Activated B cell treated with CpG ODN at 0.5 μM for 24 hours (primary cell): ENCODE measurements around the gene PPP2R2B. TPM values are rescaled to one million over a fixed set of nuclear protein-coding genes. Genes with fewer than 3 reads are reported as not detected.

Source experiments
- ATAC-seq: fragments of 200-7000 bp; cut with Tn5 transposase; one replicate; pipeline ENCODE4 v1.10.0; 2021; ENCODE audit warnings: low read depth, mild to moderate bottlenecking, moderate library complexity
- CTCF ChIA-PET: fragments of 350-600 bp; sonication (Branson Sonifier 250); formaldehyde crosslinking; loops from one replicate; lab custom pipeline; 2021; ENCODE audit warnings: antibody characterized with exemption; lab: Charles Lee
- POLR2A ChIA-PET: fragments of 350-600 bp; sonication (Branson Sonifier 250); formaldehyde crosslinking; loops from one replicate; lab custom pipeline; 2021; ENCODE audit warnings: antibody characterized with exemption; lab: Charles Lee
- DNase-seq: peaks from one replicate; pipeline ENCODE4 v3.0.0; 2022
- H3K27ac Mint-ChIP-seq: one replicate; pipeline ENCODE4 v1.8.0; 2020; ENCODE audit warnings: mixed read lengths
- H3K27me3 Mint-ChIP-seq: one replicate; pipeline ENCODE4 v1.8.0; 2021; ENCODE audit warnings: mixed read lengths
- H3K36me3 Mint-ChIP-seq: one replicate; pipeline ENCODE4 v1.8.0; 2021; ENCODE audit warnings: low read depth, mixed read lengths
- H3K4me1 Mint-ChIP-seq: one replicate; pipeline ENCODE4 v1.8.0; 2021; ENCODE audit warnings: mixed read lengths
- H3K4me3 Mint-ChIP-seq: one replicate; pipeline ENCODE4 v1.8.0; 2020; ENCODE audit warnings: mild to moderate bottlenecking, mixed read lengths
- H3K9me3 Mint-ChIP-seq: one replicate; pipeline ENCODE4 v1.8.0; 2020; ENCODE audit warnings: mixed read lengths
- CTCF ChIP-seq: fragments of 200-600 bp; IDR thresholded peaks from one replicate; pipeline ENCODE4 v1.8.0; 2022; ENCODE audit warnings: antibody characterized with exemption, mild to moderate bottlenecking
- intact Hi-C: fragments of 100-400 bp; cut with micrococcal nuclease; formaldehyde crosslinking; loops from one replicate; pipeline ENCODE4 v1.15.1; 2024
- total RNA-seq: library from RNA; stranded (reverse); gene quantifications from 2 replicates; pipeline ENCODE4 v1.2.3, GENCODE V29; 2022

Gene PPP2R2B
- total RNA-seq, 1 donor from 2014 or later: not detected

GRCh38 chr5:146818822-146819221 lies 59.7 kb downstream of the PPP2R2B start:
- POLR2A ChIA-PET: no interaction called here

GRCh38 chr5:146817973-146818372 lies 60.6 kb downstream of the PPP2R2B start:
- TF ChIP-seq CTCF: no peak
- Mint-ChIP-seq H3K4me1 (peaks cover 6% of the 10 kb centered on the region), H3K4me3 (no peak overlapping the region), H3K27me3 (no peaks in the 10 kb centered on the region), H3K36me3 (no peaks in the 10 kb centered on the region), H3K9me3 (no peaks in the 10 kb centered on the region), H3K27ac (no peak overlapping the region)
- POLR2A ChIA-PET: no interaction called here
- ATAC-seq (no peak), DNase-seq (no peak)
- intact Hi-C loops: no loop called here
- CTCF ChIA-PET: no interaction called here

More at GRCh38 chr5:146818822-146819221, 59.7 kb downstream of the PPP2R2B start:
- H3K27ac Mint-ChIP-seq: no peak overlapping the region
- no peak for TF ChIP-seq CTCF
- no peaks in the 10 kb centered on the region for H3K27me3 Mint-ChIP-seq
- ATAC-seq (no peak), DNase-seq (no peak)
- intact Hi-C loops: no loop called here
- CTCF ChIA-PET: no interaction called here
- H3K4me3 Mint-ChIP-seq: no peak overlapping the region
- no peaks in the 10 kb centered on the region for H3K4me1 Mint-ChIP-seq
- H3K36me3 Mint-ChIP-seq: no peaks in the 10 kb centered on the region
- no peaks in the 10 kb centered on the region for H3K9me3 Mint-ChIP-seq

GRCh38 chr5:146816775-146817387 lies 61.7 kb downstream of the PPP2R2B start:
- POLR2A ChIA-PET: no interaction called here
- Mint-ChIP-seq H3K27ac (no peak overlapping the region), H3K36me3 (no peaks in the 10 kb centered on the region)

GRCh38 chr5:146815411-146815810 lies 63.1 kb downstream of the PPP2R2B start:
- ChIA-PET POLR2A (no interaction called here), CTCF (no interaction called here)
- H3K27ac Mint-ChIP-seq: no peak overlapping the region
- no peak for ATAC-seq
- intact Hi-C loops: no loop called here
- DNase-seq: no peak
- no peaks in the 10 kb centered on the region for H3K27me3 Mint-ChIP-seq
- TF ChIP-seq CTCF: no peak
- H3K4me1 Mint-ChIP-seq: peaks cover 6% of the 10 kb centered on the region
- no peak overlapping the region for H3K4me3 Mint-ChIP-seq
- no peaks in the 10 kb centered on the region for H3K36me3 Mint-ChIP-seq
- no peaks in the 10 kb centered on the region for H3K9me3 Mint-ChIP-seq

More at GRCh38 chr5:146816775-146817387, 61.7 kb downstream of the PPP2R2B start:
- intact Hi-C loops: no loop called here
- DNase-seq (no peak), ATAC-seq (no peak)
- H3K4me3 Mint-ChIP-seq: no peak overlapping the region
- no peak for TF ChIP-seq CTCF
- H3K27me3 Mint-ChIP-seq: no peaks in the 10 kb centered on the region
- CTCF ChIA-PET: no interaction called here
- peaks cover 6% of the 10 kb centered on the region for H3K4me1 Mint-ChIP-seq
- no peaks in the 10 kb centered on the region for H3K9me3 Mint-ChIP-seq

- DNase-seq: no peak
- H3K9me3 Mint-ChIP-seq: no peaks in the 10 kb centered on the region
- H3K36me3 Mint-ChIP-seq: no peaks in the 10 kb centered on the region
- POLR2A ChIA-PET: no interaction called here
- no peak for ATAC-seq
- CTCF ChIA-PET: no interaction called here
- H3K4me1 Mint-ChIP-seq: peaks cover 6% of the 10 kb centered on the region
- no peak overlapping the region for H3K27ac Mint-ChIP-seq
- no peaks in the 10 kb centered on the region for H3K27me3 Mint-ChIP-seq
- no peak for TF ChIP-seq CTCF
- intact Hi-C loops: no loop called here
- H3K4me3 Mint-ChIP-seq: peak overlapping the region; percentile 42
Measured at GRCh38 chr5:146813346-146814157, 65.0 kb downstream of the PPP2R2B start.
